ENCODE results near the gene ZNF845.

GRCh38 chr19:53328967-53329366 is 4.6 kb upstream of the ZNF845 start:
- TF ChIP-seq SMC3 (IDR thresholded peaks at IDR 0.05; ENCODE audit: low read depth, low read length), result no peak
- no peak for TF ChIP-seq CTCF (conservative IDR thresholded peaks at IDR 0.05; ENCODE audit: low read depth, low read length)
- no peak for TF ChIP-seq POLR2A (IDR thresholded peaks at IDR 0.05; ENCODE audit: low read depth, low read length)
- TF ChIP-seq RFX5 (IDR thresholded peaks at IDR 0.05; ENCODE audit: low read depth, low read length), result no peak
- TF ChIP-seq RAD21 (IDR thresholded peaks at IDR 0.05; ENCODE audit: low read length), result no peak
- TF ChIP-seq CEBPB (IDR thresholded peaks at IDR 0.05; ENCODE audit: low read depth, low read length), result no peak
- no peak for TF ChIP-seq MAFK (IDR thresholded peaks at IDR 0.05; ENCODE audit: low read depth, low read length)
